Activated CD8-positive, alpha-beta T cell treated with anti-CD3 and anti-CD28 coated beads for 36 hours (primary cell): ENCODE data around the gene JAG1. TPM values are rescaled to one million over a fixed set of nuclear protein-coding genes. Genes with fewer than 3 reads are reported as not detected.
"Not testable (repeated sequence)": the region's sequence is repeated elsewhere in the genome, so short reads cannot be mapped to it uniquely, and the experiment has no call there.

Experiments
- ATAC-seq: fragments of 200-7000 bp; cut with Tn5 transposase; one replicate; pipeline ENCODE4 v1.10.0; 2021; ENCODE audit warnings: mild to moderate bottlenecking, moderate library complexity
- CTCF ChIA-PET: fragments of 350-600 bp; sonication (Branson Sonifier 250); formaldehyde crosslinking; loops from one replicate; lab custom pipeline; 2021; ENCODE audit warnings: antibody characterized with exemption; lab: Charles Lee
- POLR2A ChIA-PET: fragments of 350-600 bp; sonication (Branson Sonifier 250); formaldehyde crosslinking; loops from one replicate; lab custom pipeline; 2021; ENCODE audit warnings: antibody characterized with exemption; lab: Charles Lee
- DNase-seq: peaks from one replicate; pipeline ENCODE4 v3.0.0-alpha.2; 2020
- H3K27ac Mint-ChIP-seq: one replicate; pipeline ENCODE4 v1.8.0; 2021; ENCODE audit warnings: mild to moderate bottlenecking, mixed read lengths
- H3K27me3 Mint-ChIP-seq: one replicate; pipeline ENCODE4 v1.8.0; 2021; ENCODE audit warnings: mixed read lengths
- H3K36me3 Mint-ChIP-seq: one replicate; pipeline ENCODE4 v1.8.0; 2021; ENCODE audit warnings: low read depth, mixed read lengths
- H3K4me1 Mint-ChIP-seq: one replicate; pipeline ENCODE4 v1.8.0; 2021; ENCODE audit warnings: low read depth, mixed read lengths
- H3K4me3 Mint-ChIP-seq: one replicate; pipeline ENCODE4 v1.8.0; 2021; ENCODE audit warnings: mild to moderate bottlenecking, moderate library complexity, mixed read lengths
- H3K9me3 Mint-ChIP-seq: one replicate; pipeline ENCODE4 v1.8.0; 2021; ENCODE audit warnings: mixed read lengths
- intact Hi-C: fragments of 100-400 bp; cut with micrococcal nuclease; formaldehyde crosslinking; loops from one replicate; pipeline ENCODE4 v1.10.0; 2022
- total RNA-seq, 2 experiments: library from RNA; stranded (reverse); gene quantifications; one replicate each; pipeline ENCODE4 v1.2.3, GENCODE V29; 2021
- TF ChIP-seq, protein P1 (sequence below): fragments of 200-600 bp; IDR thresholded peaks from one replicate; pipeline ENCODE4 v1.8.0; 2022; ENCODE audit warnings: antibody characterized with exemption, mild to moderate bottlenecking

The JAG1 gene
- total RNA-seq, 2 experiments from 2014 or later = 0.41 to 0.58 TPM

- no peak for ATAC-seq
- Mint-ChIP-seq H3K9me3 (no peaks in the 10 kb centered on the region), H3K27me3 (no peaks in the 10 kb centered on the region), H3K4me1 (no peaks in the 10 kb centered on the region), H3K4me3 (no peak overlapping the region), H3K27ac (no peak overlapping the region), H3K36me3 (peaks cover 24% of the 10 kb centered on the region)
- ChIA-PET POLR2A (no interaction called here), CTCF (no interaction called here)
- intact Hi-C loops = no loop called here
- DNase-seq = no peak
- TF ChIP-seq, protein P1, sequence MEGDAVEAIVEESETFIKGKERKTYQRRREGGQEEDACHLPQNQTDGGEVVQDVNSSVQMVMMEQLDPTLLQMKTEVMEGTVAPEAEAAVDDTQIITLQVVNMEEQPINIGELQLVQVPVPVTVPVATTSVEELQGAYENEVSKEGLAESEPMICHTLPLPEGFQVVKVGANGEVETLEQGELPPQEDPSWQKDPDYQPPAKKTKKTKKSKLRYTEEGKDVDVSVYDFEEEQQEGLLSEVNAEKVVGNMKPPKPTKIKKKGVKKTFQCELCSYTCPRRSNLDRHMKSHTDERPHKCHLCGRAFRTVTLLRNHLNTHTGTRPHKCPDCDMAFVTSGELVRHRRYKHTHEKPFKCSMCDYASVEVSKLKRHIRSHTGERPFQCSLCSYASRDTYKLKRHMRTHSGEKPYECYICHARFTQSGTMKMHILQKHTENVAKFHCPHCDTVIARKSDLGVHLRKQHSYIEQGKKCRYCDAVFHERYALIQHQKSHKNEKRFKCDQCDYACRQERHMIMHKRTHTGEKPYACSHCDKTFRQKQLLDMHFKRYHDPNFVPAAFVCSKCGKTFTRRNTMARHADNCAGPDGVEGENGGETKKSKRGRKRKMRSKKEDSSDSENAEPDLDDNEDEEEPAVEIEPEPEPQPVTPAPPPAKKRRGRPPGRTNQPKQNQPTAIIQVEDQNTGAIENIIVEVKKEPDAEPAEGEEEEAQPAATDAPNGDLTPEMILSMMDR = no peak
Measured at GRCh38 chr20:10618611-10619245, 55.1 kb downstream of the JAG1 start.

GRCh38 chr20:10617549-10618133 is 56.2 kb downstream of the JAG1 start:
- H3K27ac Mint-ChIP-seq, H3K4me3 Mint-ChIP-seq, H3K4me1 Mint-ChIP-seq, H3K9me3 Mint-ChIP-seq, H3K27me3 Mint-ChIP-seq, POLR2A ChIA-PET, intact Hi-C loops, ATAC-seq, CTCF ChIA-PET, DNase-seq: not testable (repeated sequence)
- H3K36me3 Mint-ChIP-seq = peaks cover 24% of the 10 kb centered on the region

DNA sequence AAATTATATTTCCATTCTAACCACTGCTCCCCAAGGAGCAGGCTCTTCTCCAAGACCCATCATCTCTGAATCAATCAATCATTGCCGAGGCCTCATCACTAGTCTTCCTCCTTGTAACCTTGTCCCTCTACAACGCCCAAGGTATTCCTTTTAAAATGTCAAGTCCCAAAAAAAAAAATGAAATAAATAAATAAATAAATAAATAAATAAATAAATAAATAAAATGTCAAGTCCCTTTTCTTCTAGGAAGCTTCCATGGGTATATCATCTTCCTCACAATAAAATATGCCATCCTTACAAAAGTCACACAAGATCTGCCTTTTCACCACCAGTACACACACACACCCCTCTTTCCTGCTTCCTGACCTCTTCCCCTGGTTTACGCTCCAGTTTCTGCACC is 57.6 kb downstream of the JAG1 start:
- CTCF ChIA-PET = no interaction called here
- peaks cover 22% of the 10 kb centered on the region for H3K36me3 Mint-ChIP-seq
- H3K27me3 Mint-ChIP-seq = no peaks in the 10 kb centered on the region
- ATAC-seq (no peak), DNase-seq (no peak)
- H3K27ac Mint-ChIP-seq = no peak overlapping the region
- intact Hi-C loops = no loop called here
- TF ChIP-seq, protein P1 = no peak
- POLR2A ChIA-PET = no interaction called here
- no peaks in the 10 kb centered on the region for H3K9me3 Mint-ChIP-seq
- H3K4me1 Mint-ChIP-seq = no peaks in the 10 kb centered on the region
- H3K4me3 Mint-ChIP-seq = no peak overlapping the region

DNA sequence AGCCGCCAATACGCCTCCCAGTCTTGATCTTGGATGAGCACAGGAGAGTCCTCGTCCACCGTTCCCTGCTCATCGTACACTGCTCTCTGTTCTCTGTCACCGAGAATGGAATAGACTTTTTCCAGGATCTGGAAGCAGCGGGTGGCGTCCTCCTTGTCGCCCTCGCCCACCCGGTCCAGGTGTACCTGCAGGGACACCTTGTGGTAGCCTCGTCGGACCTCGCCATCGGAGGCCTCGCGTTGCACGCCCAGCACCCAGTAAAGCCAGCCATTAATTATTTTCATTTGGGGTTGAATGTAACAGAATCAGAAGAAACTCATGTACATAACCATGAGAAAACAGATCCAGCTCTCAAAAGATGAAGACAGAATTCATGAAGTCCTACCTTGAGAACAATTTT is 59.9 kb downstream of the JAG1 start:
- CTCF ChIA-PET = no interaction called here
- Mint-ChIP-seq H3K4me3 (no peak overlapping the region), H3K27ac (no peak overlapping the region), H3K36me3 (peaks cover 24% of the 10 kb centered on the region), H3K27me3 (no peaks in the 10 kb centered on the region), H3K4me1 (no peaks in the 10 kb centered on the region), H3K9me3 (no peaks in the 10 kb centered on the region)
- POLR2A ChIA-PET = no interaction called here
- TF ChIP-seq, protein P1 = no peak
- ATAC-seq = no peak
- intact Hi-C loops = no loop called here
- no peak for DNase-seq

DNA sequence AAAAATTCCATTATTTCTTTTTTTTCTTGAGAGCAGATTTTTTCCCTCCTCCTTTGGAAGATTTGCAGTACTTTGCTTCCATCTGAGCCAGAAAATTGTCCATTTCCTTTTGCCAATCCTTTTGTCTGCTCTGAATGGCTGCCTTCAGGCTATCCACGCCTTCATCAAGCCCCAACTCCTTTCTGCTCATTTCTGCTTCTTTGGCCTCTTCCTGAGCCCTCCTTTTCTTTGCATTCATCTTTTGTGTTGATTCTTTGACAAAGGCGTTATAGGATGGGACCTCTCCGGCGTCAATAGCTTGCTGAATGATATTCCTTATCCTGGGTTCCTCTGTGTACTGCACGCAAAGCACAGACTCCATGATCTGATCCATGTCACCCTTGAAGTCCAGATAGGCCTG is 60.4 kb downstream of the JAG1 start:
- H3K4me3 Mint-ChIP-seq, DNase-seq, H3K4me1 Mint-ChIP-seq, POLR2A ChIA-PET, CTCF ChIA-PET, H3K27me3 Mint-ChIP-seq, H3K27ac Mint-ChIP-seq, H3K9me3 Mint-ChIP-seq, ATAC-seq, intact Hi-C loops: not testable (repeated sequence)
- peaks cover 24% of the 10 kb centered on the region for H3K36me3 Mint-ChIP-seq

- Mint-ChIP-seq H3K27me3 (no peaks in the 10 kb centered on the region), H3K27ac (no peak overlapping the region), H3K36me3 (peaks cover 17% of the 10 kb centered on the region), H3K4me3 (no peak overlapping the region), H3K4me1 (no peaks in the 10 kb centered on the region), H3K9me3 (no peaks in the 10 kb centered on the region)
- DNase-seq = peak; percentile 18
- intact Hi-C loops = no loop called here
- CTCF ChIA-PET = no interaction called here
- ATAC-seq = no peak
- POLR2A ChIA-PET = no interaction called here
- TF ChIP-seq, protein P1 = no peak
Measured at GRCh38 chr20:10611357-10611756, 62.4 kb downstream of the JAG1 start.
